Measurements from ENCODE around the gene CPA4.

- TF ChIP-seq CTCF (IDR thresholded peaks at IDR 0.05) (no peak), POLR2A (IDR thresholded peaks at IDR 0.05) (no peak)
Observed at GRCh38 chr7:130304878-130305277, 11.9 kb downstream of the CPA4 start.

Data from Peyer's patch (tissue), 4 donors.